ENCODE measurements around the gene PACRG. TPM values are rescaled to one million over a fixed set of nuclear protein-coding genes. Genes with fewer than 3 reads are reported as not detected.

PACRG gene
- total RNA-seq, 1 experiment from 2014 or later: 0.44 TPM

DNA sequence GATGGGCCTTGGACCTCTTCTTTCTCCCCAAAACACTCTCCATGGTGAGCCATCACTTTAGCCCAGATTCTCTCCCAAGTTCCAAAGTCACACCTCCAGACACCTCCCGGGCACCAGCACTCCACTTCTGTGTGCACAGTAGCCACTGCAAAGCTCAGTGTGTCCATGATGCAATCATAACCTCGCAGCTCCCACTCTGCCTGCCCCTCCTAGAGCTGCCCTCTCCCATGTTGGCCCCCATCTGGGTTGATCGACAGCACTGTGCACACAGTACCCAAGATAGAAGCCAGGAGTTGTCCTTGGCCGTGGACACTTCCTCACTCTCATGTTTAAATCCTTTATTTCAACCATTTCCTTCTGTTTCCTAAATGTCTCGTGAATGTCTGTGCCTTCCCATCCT lies 293.3 kb downstream of the PACRG start (continued):
- TF ChIP-seq ATF6 (CRISPR knock-in tag; IDR thresholded peaks at IDR 0.05) (no peak), NR3C1 (CRISPR knock-in tag; conservative IDR thresholded peaks at IDR 0.05; ENCODE audit: low read depth) (no peak), HMGXB4 (CRISPR knock-in tag; IDR thresholded peaks at IDR 0.05) (no peak), ESRRA (CRISPR knock-in tag; IDR thresholded peaks at IDR 0.05; ENCODE audit: borderline replicate concordance) (no peak), SP1 (CRISPR knock-in tag; conservative IDR thresholded peaks at IDR 0.05) (no peak), NFE2L1 (CRISPR knock-in tag; IDR thresholded peaks at IDR 0.05) (no peak), FOXK1 (CRISPR knock-in tag; IDR thresholded peaks at IDR 0.05) (no peak), ZNF232 (CRISPR knock-in tag; IDR thresholded peaks at IDR 0.05) (no peak), CDX4 (CRISPR knock-in tag; IDR thresholded peaks at IDR 0.05; ENCODE audit: borderline replicate concordance) (no peak), GRHL2 (CRISPR knock-in tag; IDR thresholded peaks at IDR 0.05; ENCODE audit: insufficient replicate concordance, severe bottlenecking) (no peak)
- TF ChIP-seq, protein P1, sequence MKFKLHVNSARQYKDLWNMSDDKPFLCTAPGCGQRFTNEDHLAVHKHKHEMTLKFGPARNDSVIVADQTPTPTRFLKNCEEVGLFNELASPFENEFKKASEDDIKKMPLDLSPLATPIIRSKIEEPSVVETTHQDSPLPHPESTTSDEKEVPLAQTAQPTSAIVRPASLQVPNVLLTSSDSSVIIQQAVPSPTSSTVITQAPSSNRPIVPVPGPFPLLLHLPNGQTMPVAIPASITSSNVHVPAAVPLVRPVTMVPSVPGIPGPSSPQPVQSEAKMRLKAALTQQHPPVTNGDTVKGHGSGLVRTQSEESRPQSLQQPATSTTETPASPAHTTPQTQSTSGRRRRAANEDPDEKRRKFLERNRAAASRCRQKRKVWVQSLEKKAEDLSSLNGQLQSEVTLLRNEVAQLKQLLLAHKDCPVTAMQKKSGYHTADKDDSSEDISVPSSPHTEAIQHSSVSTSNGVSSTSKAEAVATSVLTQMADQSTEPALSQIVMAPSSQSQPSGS (CRISPR knock-in tag; IDR thresholded peaks at IDR 0.05; ENCODE audit: borderline replicate concordance, low read depth): no peak

GRCh38 chr6:163023700-163024099 lies 295.9 kb downstream of the PACRG start:
- ATAC-seq: no peak
- H3K27me3 Mint-ChIP-seq (ENCODE audit: low read depth): no peaks in the 10 kb centered on the region
- peaks cover 12% of the 10 kb centered on the region for H3K4me1 Mint-ChIP-seq
- DNase-seq (ENCODE audit: low spot score): no peak
- H3K4me3 Mint-ChIP-seq: no peak overlapping the region
- POLR2A ChIA-PET: interaction anchor here (0.6 kb wide), 1 partner anchor 1115 kb away, joined by 3 read pairs; no protein-coding TSS in a partner anchor
- H3K36me3 Mint-ChIP-seq: peaks cover 23% of the 10 kb centered on the region
- no peak overlapping the region for H3K27ac Mint-ChIP-seq
- CTCF ChIA-PET: no interaction called here
- H3K9me3 Mint-ChIP-seq: peaks cover 37% of the 10 kb centered on the region
- TF ChIP-seq ATF6 (CRISPR knock-in tag; IDR thresholded peaks at IDR 0.05): no peak
- TF ChIP-seq GTF2I (CRISPR knock-in tag; conservative IDR thresholded peaks at IDR 0.05): no peak
- TF ChIP-seq E2F5 (CRISPR knock-in tag; IDR thresholded peaks at IDR 0.05): no peak
- no peak for TF ChIP-seq ZNF532 (CRISPR knock-in tag; IDR thresholded peaks at IDR 0.05; ENCODE audit: borderline replicate concordance)
- no peak for TF ChIP-seq HMGXB4 (CRISPR knock-in tag; IDR thresholded peaks at IDR 0.05)
- no peak for TF ChIP-seq NR1H2 (CRISPR knock-in tag; IDR thresholded peaks at IDR 0.05)
- no peak for TF ChIP-seq PREB (CRISPR knock-in tag; IDR thresholded peaks at IDR 0.05; ENCODE audit: borderline replicate concordance)
